Activated B cell treated with CpG ODN at 0.5 μM for 24 hours (primary cell): ENCODE results near the gene SGK2. TPM values are rescaled to one million over a fixed set of nuclear protein-coding genes. Genes with fewer than 3 reads are reported as not detected.

Experiments used
- ATAC-seq: fragments of 200-7000 bp; cut with Tn5 transposase; one replicate; pipeline ENCODE4 v1.10.0; 2021; ENCODE audit warnings: low read depth, mild to moderate bottlenecking, moderate library complexity
- CTCF ChIA-PET: fragments of 350-600 bp; sonication (Branson Sonifier 250); formaldehyde crosslinking; loops from one replicate; lab custom pipeline; 2021; ENCODE audit warnings: antibody characterized with exemption; lab: Charles Lee
- POLR2A ChIA-PET: fragments of 350-600 bp; sonication (Branson Sonifier 250); formaldehyde crosslinking; loops from one replicate; lab custom pipeline; 2021; ENCODE audit warnings: antibody characterized with exemption; lab: Charles Lee
- DNase-seq: peaks from one replicate; pipeline ENCODE4 v3.0.0; 2022
- H3K27ac Mint-ChIP-seq: one replicate; pipeline ENCODE4 v1.8.0; 2020; ENCODE audit warnings: mixed read lengths
- H3K27me3 Mint-ChIP-seq: one replicate; pipeline ENCODE4 v1.8.0; 2021; ENCODE audit warnings: mixed read lengths
- H3K36me3 Mint-ChIP-seq: one replicate; pipeline ENCODE4 v1.8.0; 2021; ENCODE audit warnings: low read depth, mixed read lengths
- H3K4me1 Mint-ChIP-seq: one replicate; pipeline ENCODE4 v1.8.0; 2021; ENCODE audit warnings: mixed read lengths
- H3K4me3 Mint-ChIP-seq: one replicate; pipeline ENCODE4 v1.8.0; 2020; ENCODE audit warnings: mild to moderate bottlenecking, mixed read lengths
- H3K9me3 Mint-ChIP-seq: one replicate; pipeline ENCODE4 v1.8.0; 2020; ENCODE audit warnings: mixed read lengths
- CTCF ChIP-seq: fragments of 200-600 bp; IDR thresholded peaks from one replicate; pipeline ENCODE4 v1.8.0; 2022; ENCODE audit warnings: antibody characterized with exemption, mild to moderate bottlenecking
- intact Hi-C: fragments of 100-400 bp; cut with micrococcal nuclease; formaldehyde crosslinking; loops from one replicate; pipeline ENCODE4 v1.15.1; 2024
- total RNA-seq: library from RNA; stranded (reverse); gene quantifications from 2 replicates; pipeline ENCODE4 v1.2.3, GENCODE V29; 2022

SGK2 gene
- 0.73 and 1.1 TPM in 2 replicates for total RNA-seq

GRCh38 chr20:43558412-43559146 lies at the start of gene SGK2:
SGK2 (plus strand) TSS chr20:43559027; CDS start chr20:43566496, 7,469 bp downstream.
- TF ChIP-seq CTCF, result no peak
- DNase-seq (no peak), ATAC-seq (no peak)
- Mint-ChIP-seq H3K9me3 (no peaks in the 10 kb centered on the region), H3K27ac (no peak within 1 kb of the TSS), H3K4me1 (no peaks in the 10 kb centered on the region), H3K4me3 (no peak within 1 kb of the TSS), H3K36me3 (no peaks in the 10 kb centered on the region), H3K27me3 (no peaks in the 10 kb centered on the region)
- CTCF ChIA-PET, result no interaction called here
- POLR2A ChIA-PET, result no interaction called here
- intact Hi-C loops, result no loop called here

GRCh38 chr20:43511879-43512278 lies 46.9 kb upstream of the SGK2 start:
- Mint-ChIP-seq H3K4me1 (peaks cover 28% of the 10 kb centered on the region), H3K27ac (no peak overlapping the region), H3K9me3 (no peaks in the 10 kb centered on the region), H3K4me3 (no peak overlapping the region), H3K36me3 (peaks cover 10% of the 10 kb centered on the region), H3K27me3 (peaks cover 23% of the 10 kb centered on the region)
- POLR2A ChIA-PET, result interaction anchor here (0.7 kb wide), 1 partner anchor 53 kb away, joined by 3 read pairs; no protein-coding TSS in a partner anchor
- CTCF ChIA-PET, result no interaction called here
- no peak for TF ChIP-seq CTCF
- intact Hi-C loops, result no loop called here
- DNase-seq (no peak), ATAC-seq (no peak)

- POLR2A ChIA-PET, result interaction anchor here (2.6 kb wide), 1 partner anchor 56 kb away, joined by 44 read pairs; the partner anchor contains the start of gene SRSF6
- peaks cover 24% of the 10 kb centered on the region for H3K4me1 Mint-ChIP-seq
- peak overlapping the region; percentile 93 for H3K4me3 Mint-ChIP-seq
- no peaks in the 10 kb centered on the region for H3K9me3 Mint-ChIP-seq
- intact Hi-C loops, result no loop called here
- no peak for TF ChIP-seq CTCF
- no peak overlapping the region for H3K27ac Mint-ChIP-seq
- ATAC-seq, result no peak
- H3K36me3 Mint-ChIP-seq, result peaks cover 15% of the 10 kb centered on the region
- peaks cover 19% of the 10 kb centered on the region for H3K27me3 Mint-ChIP-seq
- DNase-seq, result no peak
- CTCF ChIA-PET, result interaction anchor here (1.4 kb wide), 1 partner anchor 168 kb away, joined by 4 read pairs; no protein-coding TSS in a partner anchor
These were observed 45.4 kb upstream of the SGK2 start for GRCh38 chr20:43513372-43513930.

GRCh38 chr20:43513931-43514647 lies 44.7 kb upstream of the SGK2 start:
- intact Hi-C loops, result loop anchor here (1.0 to 2.0 kb wide), 6 partner anchors 57 to 696 kb away; partner anchors contain the start of genes IFT52, MYBL2, OSER1 and SRSF6
- POLR2A ChIA-PET, result interaction anchor here (0.6 to 2.6 kb wide), 3 partner anchors 57 to 167 kb away, joined by 3 to 44 read pairs (median 8); partner anchors contain the start of gene SRSF6
- peak; percentile 83 for DNase-seq
- H3K4me3 Mint-ChIP-seq, result peak overlapping the region; percentile 93
- no peak for TF ChIP-seq CTCF
- peak; percentile 89 for ATAC-seq
- peak overlapping the region; percentile 88 for H3K27ac Mint-ChIP-seq
- H3K9me3 Mint-ChIP-seq, result no peaks in the 10 kb centered on the region
- CTCF ChIA-PET, result interaction anchor here (1.3 to 1.4 kb wide), 2 partner anchors 65 to 168 kb away, joined by 4 read pairs; no protein-coding TSS in a partner anchor
- H3K27me3 Mint-ChIP-seq, result peaks cover 14% of the 10 kb centered on the region
- peaks cover 22% of the 10 kb centered on the region for H3K4me1 Mint-ChIP-seq
- peaks cover 15% of the 10 kb centered on the region for H3K36me3 Mint-ChIP-seq
